ENCODE data around the gene TENM4.

TENM4 gene

GRCh38 chr11:79390477-79390876 lies 50.4 kb downstream of the TENM4 start:
- no peak for DNase-seq (ENCODE audit: low read depth)

DNA sequence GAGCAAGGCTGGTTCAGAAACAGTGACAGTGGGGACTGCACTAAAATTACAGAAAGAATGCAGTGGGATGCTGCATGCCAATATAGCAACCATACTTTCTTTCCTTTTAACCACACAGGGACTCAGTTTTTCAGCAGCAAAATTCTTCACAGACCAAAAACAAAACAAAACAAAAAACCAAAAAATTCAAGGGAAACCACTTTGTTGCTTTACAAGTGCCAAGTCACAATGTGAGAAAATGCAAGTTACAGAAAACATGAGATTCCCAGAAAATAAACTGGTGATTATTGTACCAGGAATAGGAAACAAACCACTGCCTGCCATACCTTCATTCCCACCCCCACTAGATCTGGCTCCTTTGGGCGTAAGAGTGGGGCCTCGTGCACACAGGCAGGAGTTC lies 52.6 kb downstream of the TENM4 start:
- no peak for DNase-seq (ENCODE audit: low read depth)

- no peak for DNase-seq (ENCODE audit: low read depth)
These were observed 57.0 kb downstream of the TENM4 start for GRCh38 chr11:79383874-79384273.

- DNase-seq (ENCODE audit: low read depth) = no peak
These were observed 58.4 kb downstream of the TENM4 start for GRCh38 chr11:79382301-79383050.

DNA sequence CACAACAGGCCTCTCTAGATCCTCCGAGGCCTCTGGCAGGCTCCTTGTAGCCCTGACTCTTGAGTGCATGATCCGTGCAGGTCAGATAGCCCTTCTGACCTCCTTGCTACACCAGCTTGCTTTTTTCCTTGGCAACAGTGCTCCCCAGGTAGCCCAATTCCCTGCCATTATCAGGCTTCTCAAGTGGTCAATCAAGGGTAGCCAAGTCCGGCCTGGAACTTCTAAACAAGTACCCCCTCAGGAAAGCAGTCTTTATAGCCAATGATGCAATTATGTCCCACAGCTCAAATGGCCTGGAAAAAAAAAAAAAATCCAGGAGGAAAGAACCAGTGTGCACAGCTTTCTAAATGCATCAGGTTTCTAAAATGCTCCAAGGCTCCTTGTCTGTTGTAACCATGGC lies 59.8 kb downstream of the TENM4 start:
- DNase-seq (ENCODE audit: low read depth) = no peak

DNA sequence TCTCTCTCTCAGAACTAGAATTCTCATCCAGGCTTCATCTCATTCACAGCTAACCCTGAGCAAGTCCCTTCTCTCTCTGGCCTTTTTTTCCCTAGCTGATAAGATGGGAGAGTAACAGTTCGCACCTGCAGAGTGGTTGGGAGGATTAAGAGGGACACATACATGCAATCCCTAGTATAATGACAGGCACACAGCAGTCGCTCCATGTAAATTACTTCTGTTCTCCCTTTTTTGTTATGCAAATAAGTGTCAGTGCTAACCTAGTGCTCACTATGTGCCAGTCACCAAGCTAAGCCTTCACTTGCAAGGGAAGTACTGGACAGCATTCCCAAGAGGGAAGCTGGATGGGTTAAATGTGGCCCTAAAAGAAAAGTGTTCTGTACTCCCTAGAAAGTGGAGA lies 63.4 kb downstream of the TENM4 start:
- no peak for DNase-seq (ENCODE audit: low read depth)

GRCh38 chr11:79375818-79376550 lies 64.8 kb downstream of the TENM4 start:
- no peak for DNase-seq (ENCODE audit: low read depth)

DNA sequence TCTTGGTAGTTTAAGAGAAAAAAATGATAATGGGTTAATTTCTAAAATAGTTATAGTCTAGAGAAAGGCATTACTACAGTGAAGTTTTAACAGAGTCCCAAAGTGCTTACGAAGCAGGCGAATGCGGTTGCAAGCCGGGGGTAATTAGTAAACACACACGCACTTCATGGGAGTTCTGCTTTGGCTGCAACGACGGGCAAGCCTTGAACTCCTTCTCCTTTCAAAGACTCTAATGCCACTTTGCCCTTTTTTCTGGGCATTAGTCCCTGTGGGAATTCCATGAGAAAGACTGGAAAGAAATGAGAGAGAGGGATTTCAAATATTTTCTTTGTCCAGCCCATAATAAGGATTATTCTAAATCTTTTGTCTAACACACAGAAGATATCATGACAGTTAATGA lies 66.1 kb downstream of the TENM4 start:
- DNase-seq (ENCODE audit: low read depth) = no peak

- DNase-seq (ENCODE audit: low read depth) = no peak
These were observed 69.1 kb downstream of the TENM4 start for GRCh38 chr11:79371724-79372123.

GRCh38 chr11:79371152-79371551 lies 69.7 kb downstream of the TENM4 start:
- no peak for DNase-seq (ENCODE audit: low read depth)

- no peak for DNase-seq (ENCODE audit: low read depth)
These were observed 71.8 kb downstream of the TENM4 start for GRCh38 chr11:79369055-79369454.

DNA sequence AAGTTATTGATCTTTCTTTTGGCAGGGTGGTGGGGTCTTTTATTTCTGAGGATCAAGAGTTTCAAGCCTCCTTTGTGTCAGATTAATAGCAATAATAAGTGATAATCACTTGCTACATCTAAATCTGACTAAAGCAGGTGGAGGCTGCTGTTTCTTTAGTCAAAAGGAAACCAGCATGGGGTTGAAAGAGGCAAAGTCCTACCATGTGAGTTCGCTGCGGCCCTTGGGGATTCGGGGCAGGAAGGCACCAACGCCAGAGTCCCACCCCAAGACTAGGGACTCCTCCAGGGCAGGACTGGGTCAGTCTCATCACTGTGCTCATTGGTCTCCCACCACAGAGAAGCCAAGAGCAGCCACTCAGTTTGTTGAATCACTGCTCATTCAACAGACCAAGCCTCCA lies 73.0 kb downstream of the TENM4 start:
- DNase-seq (ENCODE audit: low read depth) = no peak

- no peak for DNase-seq (ENCODE audit: low read depth)
These were observed 74.6 kb downstream of the TENM4 start for GRCh38 chr11:79366218-79366617.

DNA sequence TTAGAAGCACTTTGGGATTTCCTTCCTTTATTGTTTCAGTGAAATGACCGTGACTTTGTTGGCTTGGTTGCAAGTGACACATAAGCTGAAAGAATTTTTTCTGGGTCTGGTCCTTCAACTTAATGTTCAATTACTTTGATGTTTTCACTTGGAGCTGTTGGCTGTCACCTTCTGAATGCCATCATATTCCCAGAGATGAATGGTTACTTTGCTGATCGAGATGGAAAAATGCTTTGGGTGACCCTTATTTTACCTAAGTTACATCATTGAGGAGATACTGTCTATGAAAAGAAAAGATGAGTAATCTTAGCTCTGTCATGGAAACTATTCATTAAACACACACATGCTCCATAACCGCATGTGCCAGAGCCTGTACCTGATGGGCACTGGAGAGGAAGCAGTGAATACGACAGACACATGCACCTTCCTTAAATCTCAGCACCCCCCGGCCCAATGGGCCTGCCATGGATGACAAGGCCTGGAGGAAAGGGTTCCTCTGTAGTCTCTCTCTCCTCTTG lies 76.9 kb downstream of the TENM4 start:
- no peak for DNase-seq (ENCODE audit: low read depth)

DNA sequence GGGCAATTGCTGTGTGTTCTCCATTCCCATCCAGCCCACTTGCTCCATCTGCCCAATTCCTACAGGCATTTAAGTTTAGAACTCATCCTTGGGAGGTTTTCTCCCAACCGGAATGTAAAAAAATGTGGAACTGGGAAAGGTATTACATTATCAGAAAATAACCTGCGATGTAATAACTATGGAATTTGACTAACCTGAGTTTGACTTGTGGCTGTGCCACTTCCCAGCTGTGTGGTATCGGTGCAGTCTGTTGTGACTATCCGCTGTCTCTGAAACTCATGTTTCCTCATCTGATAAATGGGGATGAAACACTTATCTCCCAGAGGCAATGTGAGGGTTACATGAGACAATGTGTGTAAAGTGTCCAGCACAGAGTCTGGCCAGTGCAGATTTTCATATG lies 77.6 kb downstream of the TENM4 start:
- no peak for DNase-seq (ENCODE audit: low read depth)

DNA sequence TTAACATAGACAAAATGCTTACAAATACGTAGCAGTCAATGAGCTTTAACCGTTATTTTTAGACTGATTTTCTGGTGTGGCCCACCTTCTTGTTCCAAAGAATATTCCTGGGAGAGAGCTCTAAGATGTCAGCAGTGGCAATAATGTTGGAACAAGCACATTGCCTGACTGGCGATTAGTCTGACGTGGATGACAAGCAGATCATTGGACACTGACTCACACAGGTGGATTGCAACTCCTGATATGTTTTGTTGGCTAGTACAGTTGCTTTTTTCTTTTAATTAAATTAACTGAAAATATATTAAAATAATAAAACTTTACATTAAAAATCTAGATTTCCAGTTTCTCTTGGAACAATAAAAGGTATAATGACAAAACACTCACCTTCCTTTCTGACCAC lies 78.0 kb downstream of the TENM4 start:
- DNase-seq (ENCODE audit: low read depth) = no peak

DNA sequence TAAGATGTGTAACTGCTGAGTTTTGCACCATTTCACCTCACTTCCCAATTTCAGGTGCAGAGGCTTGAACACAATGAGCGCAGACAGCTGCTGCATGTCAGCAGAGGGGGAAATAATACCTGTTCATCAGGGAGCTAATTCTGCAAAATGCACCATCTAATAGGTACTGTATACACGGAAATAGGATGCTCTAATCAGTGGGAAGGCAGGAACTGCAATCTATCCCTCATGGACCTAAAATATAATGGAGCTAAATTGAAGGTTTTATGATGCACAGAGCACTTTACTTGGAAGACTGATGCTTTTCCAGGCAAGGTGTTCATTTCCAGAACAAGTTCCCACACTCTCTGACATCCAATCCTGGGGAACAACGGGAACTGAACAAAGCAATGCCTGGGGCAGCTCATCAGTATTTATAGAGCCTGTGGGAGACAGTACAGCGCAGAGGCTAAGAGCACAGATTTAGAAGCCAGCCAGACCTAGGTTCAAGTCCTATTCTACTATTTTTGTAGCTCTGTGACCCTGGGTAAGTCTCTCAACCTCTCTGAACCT lies 78.5 kb downstream of the TENM4 start:
- DNase-seq (ENCODE audit: low read depth) = no peak

DNA sequence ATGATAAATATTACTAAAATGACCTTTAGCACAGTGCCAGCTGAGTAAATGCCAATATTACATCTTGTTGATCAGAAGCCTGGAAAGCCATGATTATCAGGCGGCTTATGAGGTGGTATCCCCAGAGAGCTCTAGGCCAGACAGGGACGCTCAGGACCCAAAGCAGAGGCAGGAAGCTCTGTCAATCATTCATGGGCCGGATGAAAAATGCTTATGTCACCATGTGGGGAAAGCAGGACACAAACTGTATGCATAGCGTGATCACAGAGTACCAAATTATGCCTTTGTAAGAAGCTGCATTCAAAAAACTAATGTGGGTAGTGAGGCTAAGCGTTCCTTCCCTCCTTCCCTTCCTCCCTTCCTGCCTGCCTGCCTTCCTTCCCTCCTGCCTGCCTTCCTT lies 82.6 kb downstream of the TENM4 start:
- no peak for DNase-seq (ENCODE audit: low read depth)

DNA sequence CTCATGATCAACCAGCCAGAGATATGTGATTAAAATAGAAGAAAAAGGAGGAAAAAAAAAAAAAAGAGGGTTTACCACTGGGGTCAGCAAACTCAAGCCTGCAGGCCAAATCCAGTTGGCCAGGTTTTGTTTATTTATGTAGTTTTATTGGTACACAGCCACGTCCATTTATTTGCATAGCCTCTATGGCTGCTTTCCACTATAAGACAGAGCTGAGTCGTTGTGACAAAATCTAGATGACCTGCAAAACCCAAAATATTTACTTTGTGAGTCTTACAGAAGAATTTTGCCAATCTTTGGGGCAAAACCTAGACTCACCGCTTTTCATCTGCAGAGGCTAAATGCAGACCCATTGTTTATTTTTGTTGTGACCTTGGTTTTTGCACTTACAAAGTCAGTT lies 87.1 kb downstream of the TENM4 start:
- DNase-seq (ENCODE audit: low read depth) = no peak

GRCh38 chr11:79352349-79352703 lies 88.5 kb downstream of the TENM4 start:
- DNase-seq (ENCODE audit: low read depth) = no peak

DNA sequence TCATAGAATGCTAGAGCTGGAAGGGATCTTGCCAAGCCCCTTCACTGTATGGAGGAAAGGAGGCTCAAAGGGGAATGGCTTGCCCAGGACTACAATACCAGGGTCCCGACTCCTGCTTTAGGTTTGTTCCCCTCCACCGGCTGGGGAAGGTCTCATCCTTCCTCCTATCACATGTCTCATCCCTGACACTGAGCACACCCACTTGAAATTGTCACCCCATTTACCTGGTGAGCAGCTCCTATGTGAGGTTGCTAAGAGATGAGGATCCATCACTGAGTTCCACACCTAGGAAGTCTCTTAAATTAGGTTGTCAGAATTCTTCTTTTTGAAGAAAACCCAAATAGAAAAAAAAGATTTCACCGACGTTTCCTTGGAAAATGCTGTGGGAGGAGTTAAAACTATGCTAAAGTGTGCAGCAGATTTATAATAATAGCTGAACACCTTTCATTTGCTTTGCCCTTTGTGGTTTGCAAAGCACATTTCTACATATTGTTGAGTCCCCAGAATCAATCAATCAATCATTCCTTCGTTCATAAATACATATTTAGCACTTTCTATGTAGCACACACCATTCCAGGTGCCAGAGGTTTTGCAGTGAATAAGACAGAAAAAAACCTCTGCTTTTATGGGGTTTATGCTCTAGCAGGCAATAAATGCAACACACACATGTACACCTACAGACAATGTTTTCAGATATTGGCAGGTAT lies 91.7 kb downstream of the TENM4 start:
- DNase-seq (ENCODE audit: low read depth) = no peak

DNA sequence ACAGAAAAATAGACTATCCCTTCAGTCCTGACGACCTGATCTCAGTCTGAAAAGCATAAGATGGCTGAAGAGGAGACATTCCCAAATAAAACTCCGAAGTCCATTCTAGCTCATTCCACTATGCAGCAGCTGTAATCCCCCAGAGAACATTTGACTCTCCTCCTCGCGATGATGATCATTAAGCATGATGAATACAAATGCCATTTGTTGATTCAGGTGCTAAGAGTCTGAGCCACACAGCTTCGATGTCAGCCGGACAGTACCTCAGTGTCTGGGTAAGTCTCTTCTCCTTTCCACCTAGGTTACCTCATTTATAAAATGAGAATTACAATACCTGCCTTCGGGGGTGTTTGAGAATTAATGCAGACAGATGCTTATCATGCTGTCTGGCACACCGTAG lies 94.8 kb downstream of the TENM4 start:
- no peak for DNase-seq (ENCODE audit: low read depth)
